DMS 273 treated with DMSO at 0.1 percent for 48 hours (cell line): ENCODE results near the gene DLGAP1.
A peak's percentile ranks its signal among the peaks of the same experiment; 100 is the strongest.

Source experiments
- DNase-seq: peaks from one replicate; lab custom pipeline; 2025; lab: John Stamatoyannopoulos, UW

The DLGAP1 gene

DNA sequence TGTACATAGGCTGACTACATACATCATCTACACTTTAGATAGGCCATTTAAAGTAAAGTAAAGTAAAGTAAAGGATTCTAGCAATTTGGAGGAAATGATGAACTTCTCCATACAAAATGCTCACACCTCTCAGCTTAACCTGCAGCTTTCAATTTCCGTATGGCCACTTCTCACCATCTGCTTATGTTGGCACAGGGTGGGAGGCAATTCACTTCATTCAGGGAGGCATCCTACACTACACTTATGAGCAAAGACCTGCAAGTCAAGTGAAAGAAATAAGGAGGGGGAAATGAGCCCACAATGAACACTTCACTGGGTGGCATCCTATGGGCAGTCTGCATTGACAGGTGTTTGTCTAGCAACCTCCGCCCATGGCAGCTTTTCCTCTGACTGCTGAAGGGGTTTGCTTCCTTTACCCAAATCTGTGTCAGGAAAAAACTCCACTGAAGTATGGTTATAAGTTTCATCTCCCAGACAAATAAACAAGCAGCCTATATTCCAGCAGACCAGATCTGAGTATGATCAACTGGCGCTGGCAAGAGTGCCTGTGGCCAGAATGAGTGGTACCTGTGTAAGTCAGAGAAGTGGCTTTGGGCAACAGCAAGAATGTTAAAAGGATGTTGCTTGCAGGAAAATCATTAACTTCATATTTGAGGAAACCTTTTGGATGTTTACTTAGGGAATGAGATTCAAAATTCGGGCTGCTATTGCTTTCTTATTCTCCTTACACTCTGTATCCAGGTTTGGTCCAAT is 556.1 kb downstream of the DLGAP1 start:
- no peak for DNase-seq

DNA sequence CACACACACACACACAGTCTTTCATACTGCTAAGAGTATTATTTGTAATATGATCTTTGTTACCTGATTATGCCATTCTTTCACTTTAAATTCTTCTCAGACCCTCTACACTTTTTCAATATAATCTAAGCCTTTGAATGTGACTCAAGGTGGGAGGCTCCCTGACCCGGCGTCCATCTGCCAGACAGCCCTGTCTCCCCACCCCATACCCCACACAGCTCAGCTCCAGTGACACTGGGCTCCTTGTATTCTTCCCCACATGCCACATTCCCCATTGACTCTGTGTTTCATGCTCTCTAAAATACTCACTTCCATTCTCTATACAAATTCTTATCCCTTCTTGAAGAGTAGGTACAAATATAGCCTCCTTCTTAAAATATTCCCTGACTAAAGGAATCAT is 563.0 kb downstream of the DLGAP1 start:
- no peak for DNase-seq

DNA sequence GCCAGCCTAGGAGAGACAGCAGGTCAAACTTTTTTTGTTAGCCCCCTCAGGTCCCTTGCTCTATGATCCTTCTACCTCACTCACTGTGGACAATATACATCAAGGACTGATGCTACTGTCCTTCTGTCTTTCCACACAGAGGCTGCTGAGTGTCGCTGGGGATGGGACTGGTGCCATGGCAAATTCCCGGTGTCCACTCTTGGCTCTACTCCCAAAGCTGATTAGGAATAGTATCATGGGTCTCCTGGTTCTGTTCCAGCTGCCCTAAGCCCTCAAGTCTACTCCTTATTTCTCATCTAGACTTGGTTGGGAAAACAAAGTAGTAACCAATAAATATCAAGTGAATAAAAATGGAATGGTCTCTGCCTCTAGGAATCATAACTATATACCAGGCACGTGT is 563.9 kb downstream of the DLGAP1 start:
- DNase-seq, result no peak

DNA sequence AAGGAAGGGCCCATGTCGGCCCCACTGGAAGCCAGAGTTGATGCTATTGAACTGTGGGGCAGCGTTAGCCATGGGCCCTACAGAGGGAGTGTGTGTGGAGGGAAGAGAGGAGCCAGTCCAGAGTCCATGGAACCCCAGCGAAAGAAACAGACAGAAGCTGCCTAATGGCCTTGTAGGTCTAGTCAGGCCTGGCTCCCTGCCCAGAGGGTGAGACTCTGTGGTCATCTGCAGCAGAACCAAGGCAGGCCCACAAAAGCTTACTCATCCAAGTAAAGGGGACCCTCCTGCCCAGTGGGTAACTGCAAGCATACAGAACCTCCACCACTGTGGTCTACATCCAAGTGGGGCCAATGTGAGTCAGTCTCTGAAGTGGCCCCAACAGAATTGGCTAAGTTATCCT is 565.3 kb downstream of the DLGAP1 start:
- no peak for DNase-seq

DNA sequence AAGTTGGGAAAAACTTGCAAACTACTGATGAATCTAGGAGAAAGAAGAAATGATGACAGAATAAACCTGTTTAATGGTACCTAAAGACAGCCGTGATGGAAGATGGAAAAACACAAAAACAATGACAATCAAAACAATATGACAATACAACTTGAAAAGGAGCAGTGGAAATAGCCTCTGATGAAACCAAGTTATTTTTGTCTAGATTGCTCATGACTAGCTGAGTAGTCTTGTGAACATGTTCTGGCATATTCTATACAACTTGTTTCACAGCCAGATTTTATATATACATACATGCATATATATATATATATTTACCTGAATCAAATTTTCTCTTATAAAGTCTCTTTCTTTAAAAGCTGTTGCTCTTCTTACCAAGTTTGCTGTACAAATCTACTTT is 566.0 kb downstream of the DLGAP1 start:
- no peak for DNase-seq

DNA sequence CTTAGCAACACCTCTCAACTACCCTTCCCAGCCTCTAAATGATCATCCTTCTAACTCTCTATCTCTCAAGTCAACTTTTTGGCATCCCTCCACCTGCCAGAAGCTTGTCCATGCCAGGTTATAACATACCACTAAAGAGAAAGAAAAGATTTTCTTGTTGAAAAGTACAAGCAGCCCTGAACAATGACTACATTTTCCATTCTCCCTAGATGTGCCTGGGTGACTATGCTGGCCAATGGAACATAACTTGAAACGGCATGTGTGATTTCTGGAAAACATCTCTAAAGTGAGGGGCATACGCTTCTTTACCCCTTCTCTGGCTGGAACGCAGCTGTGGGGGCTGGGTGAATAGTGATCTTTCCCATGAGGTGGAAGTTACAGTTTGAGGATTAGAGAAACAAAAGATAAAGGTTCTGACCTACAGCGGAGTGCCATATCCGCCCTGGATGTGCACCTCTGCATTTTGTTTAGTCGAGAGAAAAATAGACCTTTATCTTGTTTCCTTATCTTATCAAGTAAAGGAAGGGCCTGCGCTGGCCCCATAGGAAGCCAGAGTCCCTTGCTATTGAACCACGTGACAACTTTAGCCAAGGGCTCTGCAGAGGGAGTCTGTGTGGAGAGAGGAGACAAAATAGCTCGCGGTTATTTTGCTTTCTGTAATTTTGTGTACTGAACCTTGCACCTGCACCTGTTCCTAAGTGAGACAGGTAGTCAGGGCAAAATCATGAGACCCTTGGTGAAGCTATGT is 568.4 kb downstream of the DLGAP1 start:
- no peak for DNase-seq

DNA sequence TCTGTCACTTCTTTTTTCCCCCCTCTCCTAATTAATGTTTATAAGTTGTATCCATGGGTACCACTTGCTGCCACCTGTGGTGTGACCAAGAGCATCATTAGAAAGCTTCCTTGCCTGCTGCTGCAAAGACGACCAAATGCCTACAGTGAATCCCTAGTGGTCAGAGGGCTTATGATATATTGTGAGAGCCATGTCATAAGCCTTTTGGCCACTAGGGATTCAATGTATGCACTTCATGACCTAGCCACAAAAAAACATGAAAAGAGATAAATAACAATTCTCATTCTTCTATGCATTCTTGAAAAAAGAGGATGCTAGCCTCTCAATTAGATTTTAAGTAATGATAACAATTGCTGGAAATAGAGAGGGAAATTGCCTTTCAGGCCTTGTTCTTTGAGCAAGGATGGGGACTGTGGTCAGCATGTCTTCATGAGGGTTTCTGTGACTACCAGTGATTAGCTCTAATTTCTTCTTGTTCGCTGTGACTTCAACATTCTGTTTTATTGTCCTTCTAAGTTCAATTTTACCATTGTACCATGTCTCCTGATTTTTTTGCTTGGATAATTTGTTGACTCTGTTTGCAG is 569.8 kb downstream of the DLGAP1 start:
- DNase-seq, result no peak

DNA sequence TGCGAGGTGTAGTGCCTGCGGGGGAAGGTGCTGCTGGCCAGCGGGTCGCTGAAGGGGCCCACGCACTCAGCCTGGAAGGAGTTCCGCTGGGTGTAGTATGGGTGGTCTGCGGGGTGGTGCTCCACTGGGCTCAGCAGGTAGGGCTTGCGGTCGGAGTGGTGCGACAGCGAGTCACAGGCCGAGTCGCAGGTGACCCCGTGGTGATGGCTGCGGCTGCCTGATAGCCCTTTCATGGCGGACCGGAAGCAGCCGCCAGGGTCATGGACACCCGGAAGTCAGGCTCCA is 575.3 kb downstream of the DLGAP1 start:
- DNase-seq, result no peak

DNA sequence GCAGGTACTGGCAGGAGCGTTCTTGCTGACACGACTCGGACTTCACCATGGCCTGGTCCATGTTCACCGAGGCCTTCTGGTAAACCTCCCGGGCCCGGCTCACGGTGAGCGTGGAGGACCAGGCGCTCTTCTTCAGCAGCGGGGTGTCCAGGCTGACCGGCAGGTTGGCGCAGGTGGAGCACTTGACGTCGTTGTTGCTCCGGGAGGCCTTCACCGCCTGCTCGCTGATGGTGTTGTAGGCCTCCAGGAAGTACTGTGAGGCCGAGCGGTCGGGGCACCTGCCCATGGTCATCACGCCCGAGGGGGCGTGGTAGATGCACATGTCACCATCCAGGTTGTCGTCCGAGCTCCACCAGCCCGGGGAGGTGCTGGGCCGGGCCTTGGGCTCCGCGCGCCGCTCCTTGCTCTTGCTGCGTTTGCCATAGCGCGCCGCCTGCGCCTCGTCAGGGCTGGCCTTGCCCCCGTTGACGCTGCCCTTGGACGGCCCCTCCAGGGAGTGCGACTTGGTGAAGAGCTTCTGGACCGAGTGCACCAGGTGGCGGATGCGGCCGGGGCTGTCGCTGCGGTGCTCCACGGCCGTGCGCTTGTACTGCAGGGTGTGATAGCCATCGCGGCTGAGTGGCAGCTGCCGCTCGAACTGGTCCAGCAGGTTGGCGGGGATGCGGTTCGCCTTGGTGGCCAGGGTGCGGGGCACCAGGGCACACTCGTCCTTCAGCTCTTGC is 575.8 kb downstream of the DLGAP1 start:
- no peak for DNase-seq

DNA sequence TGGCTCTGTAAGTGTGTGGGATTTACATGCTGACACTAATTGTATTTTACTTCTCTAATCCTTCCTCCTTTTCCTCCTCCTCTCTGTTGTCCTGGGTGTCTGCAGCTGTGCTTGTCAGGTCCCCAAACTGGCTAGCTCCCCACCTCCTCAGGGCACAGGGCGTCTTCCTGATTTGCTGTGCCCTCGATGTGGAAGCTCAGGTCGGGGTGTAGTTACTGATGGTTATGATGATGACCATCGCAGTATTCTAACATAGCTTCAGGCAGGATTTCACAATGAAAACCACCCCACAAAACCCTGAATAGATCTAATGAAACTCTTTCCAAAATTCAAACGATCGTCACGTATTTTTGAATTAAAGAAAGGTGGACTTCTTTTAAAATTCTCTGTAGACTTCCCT is 576.7 kb downstream of the DLGAP1 start:
- no peak for DNase-seq

DNA sequence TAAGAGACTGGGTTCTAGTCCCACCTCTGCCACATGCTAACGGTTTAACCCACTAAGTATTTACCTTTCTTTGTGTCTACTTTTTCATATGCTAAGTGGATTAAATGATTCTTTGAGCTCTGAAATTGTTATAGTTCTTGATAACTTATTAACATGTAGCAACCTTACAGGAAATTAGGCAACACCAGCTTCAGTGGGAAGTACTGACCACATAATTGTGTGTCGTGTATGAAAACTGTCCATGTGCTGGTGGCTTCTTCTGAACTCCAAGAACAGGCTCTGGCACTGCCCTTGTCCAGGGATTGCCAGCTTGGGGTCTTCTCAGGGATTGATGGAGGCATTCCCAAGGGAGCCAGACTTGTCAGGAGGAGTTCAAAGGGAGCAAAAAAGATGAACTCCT is 577.4 kb downstream of the DLGAP1 start:
- DNase-seq, result no peak

DNA sequence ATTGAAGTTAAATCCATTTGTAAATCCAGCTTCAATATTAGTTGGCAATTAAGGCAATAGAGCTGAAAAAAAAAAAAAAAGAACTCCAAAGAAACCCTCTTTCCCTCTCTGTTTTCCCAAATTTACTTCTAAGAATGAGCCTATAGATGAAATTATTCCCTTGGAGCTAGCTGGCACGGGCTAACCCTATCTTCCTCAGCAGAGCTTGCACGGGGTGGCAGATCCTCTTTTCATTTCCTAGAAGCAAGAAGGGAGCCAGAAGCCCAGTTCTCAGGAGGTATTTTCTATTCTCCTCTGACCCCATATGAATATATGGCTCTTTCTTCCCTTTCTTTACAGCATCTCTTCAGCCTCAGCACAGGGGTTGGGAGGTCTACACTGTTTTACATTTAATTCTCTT is 579.1 kb downstream of the DLGAP1 start:
- no peak for DNase-seq

DNA sequence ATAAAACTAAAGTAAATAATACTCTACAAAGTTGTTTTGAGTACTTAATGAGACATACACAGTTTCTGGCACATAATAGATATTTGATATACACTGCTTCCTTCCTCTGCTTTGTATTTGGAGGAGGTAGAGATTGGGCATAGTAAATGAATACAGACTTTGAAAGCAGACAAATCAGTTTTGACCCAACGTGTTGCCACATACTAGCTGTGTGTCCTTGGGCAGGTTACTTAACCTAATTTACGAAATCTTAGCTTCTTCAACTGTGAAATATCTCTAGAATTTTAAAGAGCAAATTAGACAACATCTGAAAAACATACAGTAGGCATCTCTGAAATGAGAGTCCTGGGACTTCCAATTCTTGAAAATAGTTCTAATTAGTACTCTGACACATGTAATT is 579.7 kb downstream of the DLGAP1 start:
- DNase-seq, result no peak

DNA sequence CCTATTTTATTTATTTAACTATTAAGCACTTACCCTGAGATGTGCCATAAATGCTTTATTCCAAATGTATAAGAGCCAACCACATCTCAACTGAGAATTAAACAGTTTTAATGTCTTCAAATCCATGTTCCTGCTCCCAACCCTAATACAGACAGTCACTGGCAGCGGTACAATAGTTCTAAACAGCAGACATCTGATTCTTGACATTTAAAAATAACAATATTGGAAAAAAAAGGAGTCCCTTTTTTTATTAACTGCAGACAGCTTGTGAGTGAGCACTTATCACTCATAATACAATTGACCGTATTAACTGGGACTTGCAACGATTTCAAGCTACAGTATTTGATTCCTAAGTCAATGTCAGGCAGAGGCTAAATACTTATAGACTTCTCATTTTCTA is 580.5 kb downstream of the DLGAP1 start:
- no peak for DNase-seq

DNA sequence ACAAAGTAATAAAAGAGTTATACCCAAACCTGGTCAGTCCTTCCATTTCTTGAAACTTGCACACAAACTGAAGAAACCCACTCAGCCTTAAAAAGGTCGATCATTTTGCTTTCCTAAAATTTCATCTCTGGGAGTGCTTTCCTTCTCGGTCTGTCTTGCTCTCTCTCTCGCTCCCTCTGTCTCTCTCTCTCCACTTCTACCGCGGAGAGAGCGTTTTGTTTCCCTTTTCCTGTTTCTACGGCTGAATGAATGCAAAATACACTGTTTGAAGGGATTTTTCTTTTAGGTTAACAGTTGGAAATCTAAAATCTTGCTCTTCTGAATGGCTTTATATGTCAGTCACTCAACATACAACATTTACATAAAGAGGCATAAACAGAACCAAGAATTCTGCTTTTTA is 581.0 kb downstream of the DLGAP1 start:
- no peak for DNase-seq

DNA sequence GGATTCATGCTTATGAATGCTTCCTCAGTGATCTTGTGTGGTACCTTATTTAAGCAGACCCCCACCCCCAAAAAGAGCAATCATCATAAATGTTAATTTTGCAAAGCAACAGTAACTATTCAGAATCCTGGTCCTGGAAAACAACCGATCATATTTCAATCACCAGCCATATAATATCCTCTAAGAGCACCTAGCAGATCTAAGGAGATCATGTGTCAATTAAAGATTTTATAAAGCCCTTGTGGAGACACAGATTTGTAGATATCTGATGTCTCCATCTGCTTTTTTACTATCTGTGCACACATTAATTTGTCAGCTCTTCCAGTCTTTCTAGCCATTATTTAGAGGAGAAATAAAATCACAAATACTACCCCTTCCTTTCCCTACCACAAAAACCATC is 581.4 kb downstream of the DLGAP1 start:
- DNase-seq, result peak; percentile 35

DNA sequence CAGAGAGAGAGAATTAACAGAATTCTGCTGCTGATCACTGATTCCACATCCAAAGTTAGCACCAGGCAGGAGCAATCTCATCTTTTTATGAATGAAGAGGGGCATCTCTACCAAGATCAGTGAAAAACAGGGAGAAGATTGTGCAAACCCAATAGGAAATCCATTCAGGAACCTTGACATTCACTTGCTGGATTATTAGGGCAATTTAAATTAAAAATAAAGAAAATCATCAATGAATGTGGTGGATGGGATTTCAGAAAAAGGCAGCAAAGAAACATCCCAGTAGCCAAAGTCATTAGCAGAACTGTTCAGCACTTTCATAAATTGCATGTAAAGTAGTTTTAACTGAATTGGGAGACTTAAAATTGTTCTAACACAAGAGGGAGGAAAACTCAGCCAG is 581.9 kb downstream of the DLGAP1 start:
- no peak for DNase-seq

DNA sequence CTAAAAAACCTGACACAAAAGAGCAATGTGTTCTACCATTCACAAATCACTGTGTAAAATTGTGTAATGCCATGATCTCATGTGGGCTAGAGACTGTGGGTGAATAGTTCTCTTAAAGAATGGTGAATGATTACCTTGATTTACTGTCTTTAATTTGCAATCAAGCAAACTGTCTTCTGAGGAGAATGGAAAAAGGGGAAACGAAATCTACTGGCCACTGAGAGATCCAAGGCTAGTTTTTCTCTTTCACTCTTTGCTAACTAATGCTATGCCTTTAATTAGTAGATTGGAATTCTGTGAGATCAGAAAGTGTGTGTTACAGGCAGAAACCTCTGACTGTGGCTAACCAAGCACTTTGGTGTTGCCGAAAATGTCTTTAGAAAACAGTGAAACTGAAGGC is 582.5 kb downstream of the DLGAP1 start:
- DNase-seq, result no peak

DNA sequence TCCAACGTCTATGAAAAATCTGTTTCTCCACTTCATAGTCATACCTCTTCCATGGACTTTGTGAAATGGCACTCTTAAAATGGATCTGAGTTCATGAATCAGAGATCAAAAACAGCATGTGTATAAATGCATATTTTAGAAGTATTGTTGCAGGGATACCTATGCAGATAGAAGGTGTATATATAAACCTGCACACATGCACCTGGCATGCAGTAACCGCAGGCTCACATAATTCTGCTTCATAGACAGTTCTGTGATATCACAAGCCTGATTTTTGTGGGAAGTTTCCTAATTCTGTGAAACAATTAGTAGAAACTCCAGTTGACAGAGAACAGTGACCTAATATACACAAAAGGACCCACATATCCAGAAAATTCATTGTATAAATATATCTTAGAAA is 583.4 kb downstream of the DLGAP1 start:
- DNase-seq, result no peak

DNA sequence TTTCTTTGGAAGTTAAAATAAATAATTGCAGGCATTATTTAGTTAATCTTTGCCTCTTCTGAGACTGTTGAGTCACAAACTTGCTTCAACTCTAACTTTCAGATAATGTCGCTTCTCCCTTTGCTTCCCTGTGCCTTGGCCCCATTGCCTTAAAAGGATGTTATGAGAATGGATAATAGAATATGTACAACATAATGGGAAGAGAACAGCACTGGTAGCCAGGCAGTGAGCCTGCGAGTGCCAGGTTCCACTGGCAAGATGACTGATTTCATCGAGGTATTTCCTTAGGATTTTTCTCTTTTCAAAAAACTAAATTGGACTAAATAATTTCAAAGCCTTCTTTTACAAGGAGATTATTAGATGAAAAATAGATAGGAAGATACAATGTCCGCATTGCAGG is 584.2 kb downstream of the DLGAP1 start:
- no peak for DNase-seq

DNA sequence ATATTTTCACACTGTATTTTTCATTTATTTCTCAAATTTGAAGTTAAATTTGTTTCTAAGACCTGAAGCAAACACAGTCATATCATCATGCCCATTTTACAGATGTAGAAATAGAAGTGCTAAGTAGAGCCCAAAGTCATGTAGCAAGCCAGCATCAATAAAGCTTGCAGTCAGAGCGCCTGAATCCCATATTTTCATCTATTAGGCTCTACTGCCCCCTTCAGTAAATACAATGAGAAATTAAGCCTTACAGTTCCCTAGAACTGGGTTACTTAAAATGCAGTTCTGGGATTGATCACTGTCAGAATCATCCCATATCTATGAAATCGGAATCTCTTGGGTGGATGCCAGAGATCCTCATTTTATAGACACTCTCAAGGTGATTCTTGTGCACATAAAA is 585.3 kb downstream of the DLGAP1 start:
- peak; percentile 26 for DNase-seq

DNA sequence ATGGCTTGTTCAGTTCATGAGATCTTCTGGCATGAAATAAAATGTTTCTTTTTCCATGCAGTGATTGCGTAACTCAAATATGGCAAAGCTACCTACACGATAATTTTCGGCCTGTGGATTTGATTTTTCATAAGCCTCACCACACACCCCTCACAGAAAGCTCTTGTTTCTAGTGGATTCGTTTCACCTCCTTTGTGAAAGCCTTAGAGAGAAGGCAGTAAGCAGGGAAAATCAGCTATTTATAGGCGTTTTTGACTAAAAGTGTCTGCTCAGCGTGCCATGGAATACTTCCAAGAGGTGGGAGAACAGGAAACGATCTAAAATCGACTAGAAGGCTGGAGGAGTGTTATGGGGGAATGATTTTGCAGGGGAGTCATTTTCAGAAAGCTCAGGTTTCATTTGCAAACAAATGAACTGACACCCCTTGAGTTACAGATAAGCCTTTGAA is 587.2 kb downstream of the DLGAP1 start:
- DNase-seq, result no peak

DNA sequence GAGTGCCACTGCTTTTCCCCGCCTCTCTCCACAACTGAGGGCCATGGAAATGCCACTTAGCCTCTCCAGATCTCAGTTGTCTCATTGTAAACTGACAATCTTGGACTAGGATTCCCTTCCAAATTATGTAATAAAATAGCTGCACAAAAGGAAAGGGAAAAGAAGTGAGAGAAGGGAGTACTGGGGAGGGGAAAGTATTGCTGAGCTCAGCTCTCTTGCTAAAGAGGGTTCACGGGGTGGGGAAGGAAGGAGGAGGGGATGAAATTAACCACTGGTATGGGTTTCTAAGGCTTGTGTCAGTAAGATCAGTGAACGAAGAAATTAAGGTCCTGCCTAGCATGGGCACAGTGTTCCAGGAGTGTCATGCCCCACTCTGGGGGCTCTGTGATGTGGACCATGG is 587.9 kb downstream of the DLGAP1 start:
- no peak for DNase-seq
